Suppressor macrophage treated with lipopolysaccharide for 4 hours (primary cell): ENCODE measurements around the gene RREB1.

Experiments
- DNase-seq: peaks from one replicate; pipeline ENCODE4 v3.0.0-alpha.2; 2020

Gene RREB1

DNA sequence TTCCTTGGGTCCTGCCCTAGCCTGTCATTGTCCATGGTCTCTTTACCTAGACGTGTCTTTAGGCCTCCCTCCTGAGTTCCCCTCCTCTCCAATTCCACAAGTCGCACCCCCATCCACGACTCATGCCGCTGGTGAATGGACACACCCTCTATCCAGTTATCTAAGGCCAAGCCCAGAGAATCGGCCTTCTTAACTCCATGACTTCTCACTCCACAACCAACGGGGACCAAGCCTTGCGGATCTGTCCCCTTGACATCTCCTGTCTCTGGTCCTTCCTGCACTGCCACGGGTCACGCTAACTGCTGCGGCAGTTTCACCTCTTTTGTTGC, 7.0 kb upstream of the RREB1 start:
- DNase-seq = no peak

DNA sequence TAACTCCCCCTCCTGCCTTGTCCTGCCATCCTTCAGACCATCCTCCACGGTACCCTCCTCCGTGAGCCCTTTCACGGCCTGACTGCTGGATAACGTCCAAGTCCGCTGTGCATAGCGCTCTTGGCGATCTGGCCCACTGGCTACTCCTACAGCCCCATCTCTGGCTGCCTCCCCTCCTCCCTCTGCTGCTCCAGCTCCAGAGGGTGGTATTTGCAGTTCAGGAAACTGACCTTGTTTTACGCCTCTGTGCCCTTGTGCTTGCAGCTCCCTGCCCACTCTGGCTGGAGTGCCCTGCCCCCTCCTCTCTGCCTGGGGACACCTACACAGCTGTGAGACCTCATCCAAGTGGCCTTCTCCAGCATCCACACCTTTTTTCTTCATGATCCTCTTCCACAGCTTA, 6.5 kb upstream of the RREB1 start:
- DNase-seq = no peak

DNA sequence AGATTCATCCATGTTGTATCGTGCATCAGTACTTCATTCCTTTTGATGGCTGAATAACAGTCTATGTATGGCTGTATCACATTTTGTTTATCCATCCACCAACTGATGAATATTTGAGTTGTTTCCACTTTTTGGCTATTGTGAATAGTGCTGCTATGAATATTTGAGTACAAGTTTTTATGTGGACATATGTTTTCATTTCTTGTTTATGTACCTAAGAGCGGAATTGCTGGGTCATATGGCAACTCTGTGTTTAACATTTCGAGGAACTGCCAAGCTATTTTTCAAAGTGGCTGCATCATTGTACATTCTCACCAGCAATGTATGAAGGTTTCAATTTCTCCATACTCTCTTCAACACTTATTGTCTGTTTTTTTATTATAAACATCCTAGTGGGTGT, 3.0 kb upstream of the RREB1 start:
- DNase-seq = no peak

DNA sequence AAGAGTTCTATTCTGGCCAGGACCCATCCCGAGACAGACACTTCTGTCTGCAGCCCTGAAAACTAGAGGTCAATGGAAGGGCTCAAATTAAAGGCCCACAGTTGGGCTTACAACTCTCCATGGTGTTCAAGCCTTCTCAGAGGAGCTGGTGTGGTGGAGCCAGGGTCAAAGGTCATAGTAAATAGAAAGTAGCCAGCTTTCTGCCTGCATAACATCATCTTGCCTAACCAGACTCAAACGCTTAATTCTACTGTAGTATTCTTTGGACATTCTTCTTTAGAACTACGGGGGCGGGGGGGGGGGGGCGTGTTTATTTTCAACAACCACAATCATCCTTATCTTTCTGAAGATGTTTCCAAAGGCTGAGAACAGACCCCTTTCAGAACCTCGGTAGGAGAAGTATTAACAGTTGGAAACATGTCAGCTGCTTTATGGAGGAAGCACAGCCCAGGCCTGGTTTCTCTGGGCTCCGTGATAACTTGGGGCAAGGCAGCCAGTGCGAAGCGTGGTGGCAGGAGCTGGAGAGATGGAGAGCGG, 1.5 kb upstream of the RREB1 start:
- DNase-seq = no peak

DNA sequence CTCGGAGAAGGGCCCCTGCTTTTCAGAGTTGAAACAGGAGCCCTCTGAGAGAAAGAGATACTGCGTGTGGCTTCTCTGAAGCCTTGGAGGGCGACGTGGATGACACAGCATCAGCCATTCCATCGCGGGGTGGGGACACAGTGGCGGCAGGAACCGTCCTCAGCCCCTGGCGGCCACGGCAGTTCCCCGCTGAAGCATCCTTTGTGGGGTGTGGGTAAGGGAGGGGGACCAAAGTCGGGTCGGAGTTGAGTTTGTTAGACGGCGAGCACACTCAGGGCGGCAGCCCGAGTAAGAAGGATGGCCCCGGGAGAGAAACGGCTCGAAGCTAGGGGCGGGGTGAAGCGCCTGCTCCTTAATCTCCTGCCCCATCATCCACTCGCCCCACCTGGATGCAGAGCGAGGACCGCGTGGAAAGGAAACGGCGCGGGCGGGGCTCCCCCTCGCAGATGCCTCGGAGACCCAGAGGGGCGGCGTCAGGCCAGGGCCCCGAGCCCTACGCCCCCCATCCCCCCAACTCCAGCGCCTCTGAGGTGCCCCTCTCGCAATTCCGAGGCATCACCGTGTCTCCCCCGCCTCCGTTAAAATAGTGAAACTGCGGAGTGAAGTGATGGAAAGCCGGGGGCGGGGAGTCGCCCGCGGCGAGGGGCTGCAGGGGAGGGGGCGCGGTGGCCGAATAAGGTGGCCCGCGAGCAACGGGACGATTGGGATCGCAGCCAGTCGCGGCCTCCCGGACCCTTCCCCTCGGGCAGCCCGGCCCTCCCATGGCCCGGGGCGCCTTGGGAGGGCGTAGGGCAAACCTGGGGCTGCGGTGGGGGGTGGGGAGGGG, 796 bp upstream of the RREB1 start:
- DNase-seq = peak; percentile 49

DNA sequence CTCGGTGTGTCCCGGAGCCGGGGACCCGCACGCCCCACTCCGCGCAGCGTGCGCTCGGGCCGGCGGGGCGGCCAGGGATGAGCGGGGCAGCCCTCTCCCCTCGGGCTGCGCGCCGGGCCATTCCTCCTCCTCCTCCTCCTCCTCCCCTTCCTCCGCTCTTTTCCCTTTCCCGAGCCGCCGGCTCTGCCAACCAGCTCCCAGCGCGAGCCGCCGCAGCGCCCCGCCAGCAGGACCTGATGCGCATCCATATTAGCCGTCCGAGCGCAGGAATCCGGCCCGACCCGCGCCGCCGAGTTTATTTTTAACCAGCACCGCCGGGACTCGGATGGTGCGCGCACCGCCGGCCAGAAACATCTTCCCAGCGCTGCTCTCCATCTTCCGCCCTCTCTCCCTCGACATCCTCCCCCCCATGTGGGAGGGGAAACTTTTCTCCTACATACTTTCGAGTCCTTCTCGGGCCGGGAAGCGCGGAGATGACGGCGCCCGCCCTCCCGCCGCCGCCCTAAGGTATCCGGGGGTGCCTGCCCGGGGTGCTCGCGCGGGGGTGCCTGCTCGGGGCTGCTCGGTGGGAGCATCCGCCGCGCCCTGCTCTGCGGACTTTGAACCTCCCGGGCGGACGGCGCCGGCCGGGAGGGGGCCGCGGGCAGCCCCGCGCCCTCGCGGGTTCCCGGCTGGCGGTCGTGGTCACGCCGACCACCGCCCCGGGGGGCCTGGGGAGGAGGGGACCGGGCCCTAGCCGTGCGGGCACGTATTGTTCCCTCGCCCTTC, 619 bp downstream of the RREB1 start:
- DNase-seq = peak; percentile 61

DNA sequence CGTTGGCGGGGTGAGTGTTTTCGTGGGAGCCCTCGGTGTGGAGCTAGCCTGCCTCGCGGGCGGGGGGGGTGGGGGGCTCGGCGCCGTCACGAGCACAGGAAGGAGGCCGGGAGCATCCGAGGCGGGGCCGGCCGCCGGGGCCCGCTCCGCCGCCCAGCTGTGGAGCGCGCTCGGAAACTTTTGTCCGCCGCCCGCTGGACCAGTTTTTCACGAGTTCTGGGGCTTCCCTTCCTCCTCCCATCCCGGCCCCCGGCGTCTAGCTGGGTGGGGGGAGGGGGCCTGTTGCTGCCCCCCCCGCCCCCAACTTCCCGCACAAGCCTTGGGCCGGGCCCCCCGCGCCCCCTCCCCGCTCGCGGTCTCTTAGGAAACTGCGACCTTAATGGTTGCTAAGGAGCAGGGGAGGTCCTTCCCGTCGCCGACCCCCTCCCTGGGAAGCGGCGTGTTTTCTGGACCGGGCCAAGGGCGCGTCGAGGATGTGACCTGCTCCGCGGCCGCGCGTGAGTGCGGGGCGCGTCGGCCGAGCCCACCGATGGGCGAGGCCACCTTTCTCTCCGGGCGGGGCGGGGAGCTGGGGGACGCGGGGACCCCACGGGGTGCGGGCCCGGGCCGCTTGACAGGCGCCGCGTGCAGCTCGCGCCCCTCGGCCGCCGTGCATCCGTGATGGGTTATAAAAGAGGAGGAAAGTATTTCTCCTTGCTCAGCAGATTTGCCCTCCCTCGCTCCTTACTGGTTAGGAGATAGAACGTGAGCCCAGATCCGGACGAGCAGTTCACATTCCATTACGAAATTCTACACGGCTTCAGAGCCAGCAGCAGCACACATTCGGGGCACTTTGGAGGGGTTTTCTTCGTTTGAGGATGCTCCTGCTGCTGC, 1.4 kb downstream of the RREB1 start:
- peak; percentile 78 for DNase-seq

DNA sequence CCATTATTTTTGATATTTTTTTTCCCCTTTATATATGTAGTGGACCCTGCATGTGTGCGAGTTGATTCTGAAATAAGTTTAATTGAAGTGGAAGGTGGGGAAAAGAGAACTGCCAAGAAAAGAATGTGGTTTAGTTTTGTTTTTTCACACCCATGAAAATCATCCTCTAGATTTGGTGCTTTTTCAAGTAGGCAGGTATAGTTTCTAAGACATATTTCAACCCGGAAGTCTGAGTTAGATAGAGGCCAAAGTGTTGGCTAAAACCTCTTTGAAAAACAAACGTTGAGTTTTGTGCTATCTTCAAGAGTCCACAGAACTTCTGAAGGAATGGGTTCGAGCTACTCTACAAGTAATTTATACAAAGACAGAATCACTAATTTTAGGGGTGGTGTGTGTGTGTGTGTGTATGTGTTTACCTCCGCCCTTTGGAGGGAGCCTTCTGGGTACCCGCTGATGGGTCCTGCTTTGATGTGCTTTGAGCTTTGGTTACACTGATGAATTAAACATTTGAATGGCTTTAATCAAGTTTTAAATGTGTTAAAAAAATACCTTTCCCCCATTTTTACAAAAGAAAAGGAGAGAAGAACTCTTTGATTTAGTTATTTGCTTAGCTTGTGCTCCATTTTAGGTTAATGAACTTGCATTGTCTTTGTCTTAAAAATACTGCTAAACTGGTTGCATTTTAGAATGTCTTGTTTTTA, 2.5 kb downstream of the RREB1 start:
- DNase-seq = no peak

DNA sequence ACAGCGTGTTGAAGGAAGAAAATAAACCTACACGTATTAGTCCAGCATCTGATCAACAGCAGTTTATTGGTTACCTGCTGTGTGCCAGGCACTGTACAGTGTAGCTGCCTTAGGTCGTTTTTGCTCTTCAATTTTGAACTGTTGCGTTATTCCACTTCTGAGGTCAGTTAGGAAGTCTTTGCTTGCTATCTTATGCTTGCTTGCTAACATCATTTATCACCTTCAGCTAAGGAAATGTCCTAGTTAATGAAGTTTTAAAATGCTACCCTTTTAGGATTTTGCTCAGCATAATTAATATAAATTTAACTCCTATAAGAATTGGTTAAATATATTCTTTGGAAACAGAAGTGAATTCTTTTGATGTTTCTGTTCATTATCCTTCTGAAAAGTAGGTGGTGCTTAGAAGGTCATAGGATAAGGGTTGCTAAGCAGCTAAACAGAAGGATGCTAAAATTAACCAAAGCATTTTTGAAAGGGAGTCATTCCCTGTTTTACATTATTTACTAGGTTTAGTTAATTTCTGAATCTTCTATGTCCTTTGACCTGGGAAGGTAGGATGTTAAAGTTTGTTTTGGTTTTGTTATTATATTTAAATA, 3.4 kb downstream of the RREB1 start:
- no peak for DNase-seq

DNA sequence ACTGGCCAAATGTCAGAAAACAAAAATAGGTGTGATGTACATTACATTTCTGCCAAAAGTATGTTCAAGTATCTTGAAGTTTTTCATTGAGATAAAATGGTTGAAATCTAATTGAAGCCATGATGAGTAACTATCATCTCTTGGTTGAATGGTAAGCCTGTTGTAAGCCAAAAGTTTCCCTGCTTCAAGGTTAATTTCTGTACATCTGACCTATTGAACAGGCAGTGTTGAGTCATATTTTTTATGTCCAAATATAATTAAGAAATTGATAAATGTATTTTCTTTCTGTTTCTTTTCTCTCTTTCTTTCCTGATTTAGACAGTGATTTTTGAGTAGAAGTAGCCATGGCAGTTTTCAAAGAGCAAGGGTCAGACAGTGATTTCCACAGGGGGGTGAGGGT, 4.4 kb downstream of the RREB1 start:
- no peak for DNase-seq

DNA sequence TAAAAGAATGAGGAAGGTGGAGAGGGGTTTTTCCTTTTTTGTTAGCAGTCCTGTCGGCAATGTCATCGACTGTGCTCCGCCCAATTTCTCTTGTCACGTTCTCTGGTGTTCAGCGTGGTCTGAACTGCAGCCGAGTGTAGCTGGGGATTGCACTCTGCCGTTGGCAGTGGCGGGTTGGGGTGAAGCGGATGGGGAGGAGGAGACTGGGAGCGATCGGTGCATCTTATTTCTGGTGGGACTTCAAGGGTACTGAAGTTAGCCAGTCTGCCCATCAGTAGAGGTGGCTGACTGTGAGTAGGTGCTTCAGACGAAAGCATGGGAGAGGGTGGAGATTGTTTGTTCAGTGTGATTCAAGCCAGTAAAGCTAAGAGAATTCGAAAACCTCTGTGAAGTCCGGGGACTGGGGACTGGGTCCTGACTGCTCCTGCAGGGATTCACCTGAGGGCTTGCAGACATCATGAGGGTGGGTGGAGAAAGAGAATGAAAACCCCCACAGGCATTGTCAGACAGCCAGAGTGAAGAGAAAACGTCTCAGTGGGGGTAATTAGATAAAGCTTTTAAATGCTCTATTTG, 5.1 kb downstream of the RREB1 start:
- DNase-seq = peak; percentile 64

DNA sequence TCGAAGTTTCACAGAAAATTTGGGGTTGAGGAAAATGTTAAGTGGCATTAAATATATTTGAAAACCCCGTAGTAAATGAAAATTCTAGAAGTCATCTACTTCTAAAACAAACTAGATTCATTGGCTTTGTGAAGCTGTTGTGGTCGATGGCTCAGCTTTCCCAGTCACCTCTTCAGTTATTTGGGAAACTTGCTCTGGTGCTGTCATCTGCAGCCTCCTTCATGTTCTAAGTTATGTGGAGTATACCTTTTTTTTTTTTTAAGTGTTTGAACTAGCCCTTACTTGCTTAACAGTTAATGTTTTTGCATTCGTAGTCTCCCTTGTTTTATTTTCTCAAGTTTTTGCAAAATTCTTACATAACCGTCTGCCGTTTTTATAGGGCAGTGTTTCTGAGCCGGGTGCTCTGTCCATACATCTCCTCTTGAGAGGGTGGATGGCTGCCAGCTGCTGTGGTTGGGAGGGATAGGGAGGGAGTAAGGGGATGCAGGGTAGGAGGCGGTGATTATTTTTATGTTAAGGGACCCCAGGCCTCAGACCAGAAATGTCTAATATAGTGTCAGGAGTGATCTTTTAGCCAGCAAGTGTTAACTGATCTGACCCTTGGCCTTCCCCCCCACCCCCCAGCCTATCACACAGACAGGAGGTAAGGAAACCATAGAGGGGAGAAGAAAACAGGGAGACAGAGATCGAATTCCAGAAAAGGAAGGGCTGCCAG, 7.1 kb downstream of the RREB1 start:
- no peak for DNase-seq

DNA sequence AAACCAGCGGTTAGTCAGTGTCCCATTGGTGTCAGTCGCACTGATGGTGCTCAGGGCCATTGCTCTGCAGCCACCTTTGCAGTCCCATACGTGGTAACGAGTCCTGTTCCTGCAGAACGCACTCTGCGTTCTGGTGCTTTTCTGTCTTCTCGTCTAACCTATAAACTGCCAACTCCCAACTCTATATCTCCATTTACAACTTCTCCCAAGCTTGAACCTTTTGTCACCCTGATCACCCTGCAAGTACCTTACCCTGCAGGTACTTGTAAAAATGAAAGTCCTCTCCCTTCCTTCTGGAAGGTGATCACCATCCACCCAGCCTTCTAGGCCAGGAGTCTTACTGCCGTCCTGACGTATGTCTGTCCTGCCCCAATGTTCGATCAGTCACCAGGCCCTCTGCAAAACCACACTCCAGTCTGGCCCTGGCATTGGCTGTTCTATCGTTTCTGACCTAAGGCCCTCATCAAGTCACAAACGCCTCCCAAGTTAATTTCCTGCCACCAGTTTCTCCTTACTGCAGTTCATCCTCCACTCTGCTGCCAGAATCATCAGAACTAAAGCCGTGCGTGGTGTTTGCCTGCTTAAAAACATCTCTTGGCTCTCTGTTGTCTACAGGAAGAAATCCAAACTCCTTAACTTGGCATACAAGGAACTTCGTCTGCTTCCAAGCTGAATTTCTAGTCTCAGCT, 7.9 kb downstream of the RREB1 start:
- no peak for DNase-seq

DNA sequence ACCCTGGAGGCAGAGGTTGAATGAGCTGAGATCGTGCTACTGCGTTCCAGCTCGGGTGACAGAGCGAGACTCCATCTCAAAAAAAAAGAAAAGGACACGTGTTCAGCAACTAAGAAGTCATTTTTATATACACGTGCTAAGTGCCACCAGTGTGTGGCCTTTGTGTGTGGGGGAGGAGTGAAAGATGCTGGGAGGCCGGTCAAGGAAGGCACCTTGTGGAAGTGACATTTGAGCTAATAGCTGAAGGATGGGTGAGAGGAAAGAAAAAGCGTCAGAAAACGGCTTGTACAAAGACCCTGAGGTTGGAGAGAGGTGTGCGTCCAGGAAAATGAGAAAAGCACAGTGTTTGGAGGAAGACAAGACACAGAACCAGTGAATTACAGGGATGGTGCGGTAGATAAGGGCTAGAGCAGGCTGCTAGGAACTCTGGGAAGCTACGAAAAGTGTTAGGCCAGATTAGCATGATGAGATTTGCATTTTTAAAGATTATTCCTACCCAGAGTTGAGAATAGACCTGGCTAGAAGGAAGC, 11.6 kb downstream of the RREB1 start:
- no peak for DNase-seq

DNA sequence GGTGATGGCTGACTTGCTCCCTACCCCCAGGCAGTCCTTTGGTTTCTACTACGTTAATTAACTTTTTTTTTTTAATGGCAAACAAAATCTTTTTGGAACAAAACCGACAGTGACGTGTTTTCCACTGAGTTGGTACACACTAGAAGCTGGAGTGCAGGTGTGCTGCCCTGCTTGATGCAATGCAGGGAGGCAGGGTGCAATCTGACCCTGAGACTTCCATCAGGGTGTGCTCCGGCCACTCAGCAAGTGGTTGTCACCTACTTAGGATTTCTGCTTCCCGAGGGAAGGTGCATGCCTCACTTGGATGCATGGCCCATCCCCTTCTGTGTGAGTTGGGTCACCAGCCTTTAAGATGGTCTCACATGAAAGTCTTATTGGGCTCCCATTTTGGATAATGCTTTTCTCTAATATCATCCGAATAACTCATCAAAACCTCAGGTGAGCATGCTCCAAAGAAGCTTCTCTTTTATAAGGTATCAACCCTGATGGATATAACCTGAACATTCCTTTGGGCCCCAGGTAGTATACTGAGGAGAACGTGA, 14.0 kb downstream of the RREB1 start:
- no peak for DNase-seq

DNA sequence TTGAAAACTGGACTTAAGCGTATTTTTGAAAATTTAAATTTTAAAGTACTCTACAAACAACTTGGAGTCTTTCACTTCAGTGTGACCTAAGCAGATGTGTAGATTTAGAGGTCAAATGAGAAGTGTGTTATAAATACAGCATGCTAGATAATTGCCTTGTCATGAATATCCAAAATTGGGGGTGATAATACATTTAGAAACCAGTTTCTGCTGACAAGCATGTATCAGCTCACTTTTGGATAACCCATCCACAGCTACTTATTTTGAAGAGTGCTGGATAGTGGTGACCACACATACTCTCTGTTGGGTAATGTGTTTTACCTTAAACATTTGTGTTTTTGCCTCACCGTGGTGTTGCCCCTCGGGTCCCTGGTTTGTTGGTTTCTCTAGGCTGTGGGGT, 14.9 kb downstream of the RREB1 start:
- DNase-seq = no peak

DNA sequence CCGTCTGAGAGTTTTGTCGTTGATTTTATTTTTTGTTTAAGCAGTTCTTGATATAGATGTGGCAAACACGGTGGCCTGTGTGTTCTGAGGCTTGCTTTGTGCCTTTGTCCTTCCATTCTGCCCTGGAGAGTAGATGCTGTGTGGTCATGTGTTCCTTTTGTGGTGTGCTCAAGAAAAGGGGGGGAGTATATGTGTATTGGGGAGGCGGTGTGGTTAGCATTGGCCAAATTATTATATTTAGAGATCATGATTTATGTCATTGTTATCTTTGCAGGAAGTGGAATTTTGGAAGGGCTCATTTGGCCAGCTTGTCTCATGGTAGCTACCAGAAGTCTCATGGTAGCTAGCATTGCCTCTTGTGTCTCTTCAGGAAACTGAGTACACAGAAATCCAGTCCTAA, 16.4 kb downstream of the RREB1 start:
- DNase-seq = no peak

DNA sequence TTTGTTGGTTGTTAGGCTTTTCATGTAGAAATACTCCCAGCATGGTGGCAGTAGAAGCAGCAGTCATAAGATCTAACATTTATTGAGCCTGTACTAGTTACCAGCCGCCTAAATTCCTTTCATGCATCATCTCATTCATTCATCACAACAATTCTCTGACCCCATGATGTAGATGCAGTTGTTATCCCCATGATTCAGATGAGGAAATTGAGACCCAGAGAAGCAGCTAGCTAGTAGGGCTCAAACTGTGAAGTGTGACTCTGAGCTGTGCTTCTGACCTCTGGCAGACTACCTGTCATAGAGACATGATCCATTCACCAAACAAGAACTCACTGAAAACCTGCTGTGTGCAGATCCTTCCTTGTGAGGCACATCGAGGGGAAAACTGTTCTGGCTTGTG, 16.9 kb downstream of the RREB1 start:
- DNase-seq = peak; percentile 61

DNA sequence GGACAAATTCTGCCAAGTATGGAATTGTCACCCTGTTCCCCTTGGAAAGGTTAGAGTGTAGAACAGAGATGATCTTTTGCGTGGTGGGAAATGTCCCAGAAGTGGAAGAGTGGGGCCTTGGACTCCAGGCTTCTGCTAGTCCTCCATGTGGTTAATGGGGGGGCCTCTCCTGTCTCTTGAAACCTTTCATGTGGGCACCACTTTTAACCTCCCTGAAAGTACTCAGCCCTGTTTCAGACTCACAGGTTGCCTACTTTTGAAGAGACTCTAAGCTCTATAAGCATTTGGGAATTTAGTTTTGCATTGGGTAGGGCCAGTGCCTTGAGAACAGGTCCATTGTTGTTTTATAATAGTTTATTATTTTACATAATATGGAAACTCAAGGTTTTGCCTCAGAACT, 17.5 kb downstream of the RREB1 start:
- no peak for DNase-seq

DNA sequence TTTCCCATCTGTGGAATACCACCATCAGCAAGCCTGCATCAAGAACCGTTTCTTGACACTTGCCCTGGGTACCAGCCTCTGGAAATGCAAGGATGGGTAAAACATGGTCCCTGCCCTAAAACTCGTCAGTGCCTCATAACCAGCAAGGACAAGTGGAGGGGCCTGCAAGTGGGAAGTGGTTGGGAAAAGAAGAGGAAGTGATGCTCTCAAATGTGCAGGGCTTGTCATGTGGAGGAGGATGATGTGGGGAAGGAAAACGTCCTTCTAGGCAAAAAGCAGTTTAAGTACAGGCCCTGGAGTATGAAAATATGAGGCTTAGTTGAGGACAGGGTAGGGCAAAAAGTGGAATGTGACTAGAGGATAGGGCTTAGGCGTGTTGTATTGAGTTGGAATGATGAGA, 19.0 kb downstream of the RREB1 start:
- DNase-seq = peak; percentile 84
